Astrocyte of the cerebellum (primary cell): Measurements from ENCODE around the gene RIC1.
"Not testable (repeated sequence)": the region's sequence is repeated elsewhere in the genome, so short reads cannot be mapped to it uniquely, and the experiment has no call there.

Experiments used
- DNase-seq: peaks from one replicate; pipeline ENCODE4 v3.0.0-alpha.2; 2011; ENCODE audit warnings: low read depth
- H3K4me3 ChIP-seq: 2 replicates; pipeline ENCODE4 v1.5.1; 2011; ENCODE audit warnings: mild to moderate bottlenecking, low read depth, low read length, moderate library complexity
- CTCF ChIP-seq: IDR thresholded peaks from 2 replicates; pipeline ENCODE4 v1.5.1; 2012; ENCODE audit warnings: low read length, low read depth, moderate library complexity, mild to moderate bottlenecking; ENCODE audit errors: missing control alignments
- in situ Hi-C: cut with HindIII; loops from 2 replicates; pipeline ENCODE4 v1.10.0; 2017; ENCODE audit warnings: low sequenced_read_pairs

RIC1 gene

GRCh38 chr9:5628530-5629311 lies at the start of gene RIC1:
Gene RIC1 (plus strand): TSS chr9:5629107. CDS start chr9:5629310, 203 bp downstream.
- TF ChIP-seq CTCF: no peak
- peak within 1 kb of the TSS; percentile 61 for H3K4me3 ChIP-seq
- in situ Hi-C loops: no loop called here
- peak; percentile 76 for DNase-seq

GRCh38 chr9:5579881-5580280 lies 49.0 kb upstream of the RIC1 start:
- H3K4me3 ChIP-seq: no peak overlapping the region
- TF ChIP-seq CTCF: no peak
- DNase-seq: no peak
- in situ Hi-C loops: no loop called here

GRCh38 chr9:5580650-5581049 lies 48.3 kb upstream of the RIC1 start:
- DNase-seq: no peak
- no peak overlapping the region for H3K4me3 ChIP-seq
- no peak for TF ChIP-seq CTCF
- in situ Hi-C loops: no loop called here

GRCh38 chr9:5581706-5582105 lies 47.2 kb upstream of the RIC1 start:
- in situ Hi-C loops, DNase-seq, H3K4me3 ChIP-seq: not testable (repeated sequence)

GRCh38 chr9:5582835-5583195 lies 46.1 kb upstream of the RIC1 start:
- H3K4me3 ChIP-seq: no peak overlapping the region
- no peak for TF ChIP-seq CTCF
- peak; percentile 39 for DNase-seq
- in situ Hi-C loops: no loop called here

GRCh38 chr9:5586391-5586802 lies 42.5 kb upstream of the RIC1 start:
- TF ChIP-seq CTCF: no peak
- in situ Hi-C loops: no loop called here
- no peak overlapping the region for H3K4me3 ChIP-seq
- no peak for DNase-seq

- H3K4me3 ChIP-seq: no peak overlapping the region
- DNase-seq: no peak
- in situ Hi-C loops: no loop called here
- TF ChIP-seq CTCF: no peak
These were observed 41.9 kb upstream of the RIC1 start for GRCh38 chr9:5587024-5587423.
